Osteoblast (primary cell): ENCODE data around the gene PTPRF. TPM values are rescaled to one million over a fixed set of nuclear protein-coding genes. Genes with fewer than 3 reads are reported as not detected.

Experiments
- DNase-seq: peaks from one replicate; pipeline ENCODE4 v3.0.0; 2011; ENCODE audit warnings: low spot score, mixed read lengths; ENCODE audit not compliant: insufficient read length; ENCODE audit errors: missing footprints
- H2AFZ ChIP-seq: 2 replicates; pipeline ENCODE4 v1.6.0; 2011; ENCODE audit warnings: mild to moderate bottlenecking, low read length
- H3K27ac ChIP-seq: 2 replicates; pipeline ENCODE4 v1.5.1; 2011; ENCODE audit warnings: mild to moderate bottlenecking, low read depth, low read length, moderate library complexity
- H3K27me3 ChIP-seq: 2 replicates; pipeline ENCODE4 v1.6.0; 2012; ENCODE audit warnings: mild to moderate bottlenecking, control low read depth, inconsistent platforms, low read length, moderate library complexity; ENCODE audit not compliant: insufficient read depth
- H3K36me3 ChIP-seq: 2 replicates; pipeline ENCODE4 v1.5.1; 2011; ENCODE audit warnings: mild to moderate bottlenecking, low read length, control low read depth, moderate library complexity; ENCODE audit not compliant: insufficient read depth
- H3K4me1 ChIP-seq: 2 replicates; pipeline ENCODE4 v1.5.1; 2011; ENCODE audit warnings: mild to moderate bottlenecking, low read length, control low read depth, moderate library complexity; ENCODE audit not compliant: insufficient read depth
- H3K4me2 ChIP-seq: 2 replicates; pipeline ENCODE4 v1.6.0; 2011; ENCODE audit warnings: mild to moderate bottlenecking, low read length; ENCODE audit not compliant: insufficient read depth
- H3K4me3 ChIP-seq: fragments of 200-600 bp; sonication (generic); 3 replicates; pipeline ENCODE4 v1.5.1; 2012; ENCODE audit warnings: mild to moderate bottlenecking, low read length, inconsistent platforms; ENCODE audit not compliant: insufficient read depth
- H3K79me2 ChIP-seq: 2 replicates; pipeline ENCODE4 v1.6.0; 2012; ENCODE audit warnings: mild to moderate bottlenecking, low read length, control low read depth, inconsistent platforms; ENCODE audit not compliant: insufficient read depth
- H3K9me3 ChIP-seq: 2 replicates; pipeline ENCODE4 v1.5.1; 2011; ENCODE audit warnings: low read depth, low read length, control low read depth
- H4K20me1 ChIP-seq: 2 replicates; pipeline ENCODE4 v1.6.0; 2012; ENCODE audit warnings: mild to moderate bottlenecking, low read length, control low read depth; ENCODE audit not compliant: insufficient read depth
- CTCF ChIP-seq: IDR thresholded peaks from 2 replicates; pipeline ENCODE4 v1.5.1; 2011; ENCODE audit warnings: mild to moderate bottlenecking, low read depth, low read length, moderate library complexity; ENCODE audit errors: extremely low read depth
- total RNA-seq: library from RNA; depleted of rRNA; stranded (reverse); fragments of >200 nt; gene quantifications from 2 replicates; pipeline ENCODE4 v1.2.3, GENCODE V29; 2012

PTPRF gene
- total RNA-seq, 1 donor, result 13.0 TPM

DNA sequence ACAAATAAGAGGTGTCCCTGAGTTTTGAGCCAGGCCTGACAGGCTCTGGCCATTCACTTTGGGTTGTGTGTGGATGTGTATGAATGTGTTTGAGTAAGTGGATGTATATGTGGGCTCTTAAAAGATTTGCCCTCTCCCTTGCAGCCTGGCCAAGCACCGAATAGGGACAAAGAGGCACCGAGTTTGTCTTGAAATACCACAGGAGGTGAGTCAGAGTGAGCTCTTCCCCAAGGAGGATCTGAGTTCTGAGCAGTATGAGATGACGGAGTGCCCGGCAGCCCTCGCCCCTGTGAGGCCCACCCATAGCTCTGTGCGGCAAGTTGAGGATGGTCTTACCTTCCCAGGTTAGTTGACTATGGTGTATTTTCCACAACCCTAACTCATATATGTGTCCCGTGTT lies 138.3 kb downstream of the PTPRF start:
- no peak for TF ChIP-seq CTCF
- Histone ChIP-seq H3K79me2 (peaks cover 16% of the 10 kb centered on the region), H3K4me3 (no peak overlapping the region), H4K20me1 (peaks cover 36% of the 10 kb centered on the region), H3K36me3 (peaks cover 83% of the 10 kb centered on the region), H3K27me3 (no peaks in the 10 kb centered on the region), H3K27ac (peak overlapping the region; percentile 56), H2AFZ (no peak overlapping the region), H3K4me2 (peak overlapping the region; percentile 30), H3K4me1 (peaks cover 37% of the 10 kb centered on the region), H3K9me3 (no peaks in the 10 kb centered on the region)
- peak; percentile 87 for DNase-seq

- Histone ChIP-seq H3K9me3 (no peaks in the 10 kb centered on the region), H3K4me3 (no peak overlapping the region), H2AFZ (no peak overlapping the region), H4K20me1 (peaks cover 44% of the 10 kb centered on the region), H3K79me2 (peaks cover 24% of the 10 kb centered on the region), H3K4me1 (peaks cover 37% of the 10 kb centered on the region), H3K36me3 (peaks cover 82% of the 10 kb centered on the region), H3K4me2 (no peak overlapping the region), H3K27ac (no peak overlapping the region), H3K27me3 (no peaks in the 10 kb centered on the region)
- no peak for TF ChIP-seq CTCF
- DNase-seq, result no peak
Measured at GRCh38 chr1:43669878-43670277, 139.2 kb downstream of the PTPRF start.

GRCh38 chr1:43671193-43671592 lies 140.5 kb downstream of the PTPRF start:
- peaks cover 31% of the 10 kb centered on the region for H3K79me2 ChIP-seq
- no peaks in the 10 kb centered on the region for H3K27me3 ChIP-seq
- TF ChIP-seq CTCF, result no peak
- H3K27ac ChIP-seq, result peak overlapping the region; percentile 65
- H3K4me2 ChIP-seq, result no peak overlapping the region
- no peak for DNase-seq
- H3K4me3 ChIP-seq, result no peak overlapping the region
- H3K4me1 ChIP-seq, result peaks cover 37% of the 10 kb centered on the region
- no peak overlapping the region for H2AFZ ChIP-seq
- H3K36me3 ChIP-seq, result peaks cover 77% of the 10 kb centered on the region
- H4K20me1 ChIP-seq, result peaks cover 51% of the 10 kb centered on the region
- H3K9me3 ChIP-seq, result no peaks in the 10 kb centered on the region

- H3K4me3 ChIP-seq, result peak overlapping the region; percentile 11
- peak overlapping the region; percentile 65 for H3K27ac ChIP-seq
- no peaks in the 10 kb centered on the region for H3K27me3 ChIP-seq
- peaks cover 76% of the 10 kb centered on the region for H3K36me3 ChIP-seq
- DNase-seq, result peak; percentile 97
- H3K9me3 ChIP-seq, result no peaks in the 10 kb centered on the region
- H4K20me1 ChIP-seq, result peaks cover 51% of the 10 kb centered on the region
- no peak overlapping the region for H3K4me2 ChIP-seq
- H3K79me2 ChIP-seq, result peaks cover 31% of the 10 kb centered on the region
- H3K4me1 ChIP-seq, result peaks cover 37% of the 10 kb centered on the region
- no peak for TF ChIP-seq CTCF
- H2AFZ ChIP-seq, result no peak overlapping the region
Measured at GRCh38 chr1:43671626-43672330, 141.1 kb downstream of the PTPRF start.
